PC-9 (cell line): ENCODE measurements around the gene MED16. TPM values are rescaled to one million over a fixed set of nuclear protein-coding genes. Genes with fewer than 3 reads are reported as not detected.

Experiments used
- BruUV-seq: library from RNA; stranded (reverse); fragments of 400-500 nt; replicated peaks from 2 replicates; lab custom pipeline; 2021; lab: Mats Ljungman, UMichigan
- CTCF ChIA-PET: fragments of 300-600 bp; sonication (Branson Sonifier 250); formaldehyde crosslinking; loops from one replicate; lab custom pipeline; 2022; ENCODE audit warnings: antibody characterized with exemption; lab: Charles Lee
- POLR2A ChIA-PET: fragments of 300-600 bp; sonication (Branson Sonifier 250); formaldehyde crosslinking; loops from one replicate; lab custom pipeline; 2022; ENCODE audit warnings: antibody characterized with exemption; ENCODE audit not compliant: unreplicated experiment; lab: Charles Lee
- DNase-seq, 2 experiments: peaks; one replicate each; pipeline versions ENCODE4 v3.0.0 to v3.0.0-alpha.2; 2015 to 2022; ENCODE audit warnings: mixed read lengths in 1 of 2
- H2AFZ ChIP-seq: fragments of 200-600 bp; sonication (generic); 2 replicates; pipeline ENCODE4 v1.8.1; 2017; ENCODE audit warnings: antibody characterized with exemption
- H3F3A ChIP-seq: fragments of 200-600 bp; sonication (generic); 2 replicates; pipeline ENCODE4 v1.8.1; 2017; ENCODE audit warnings: antibody characterized with exemption, mild to moderate bottlenecking, low read depth; ENCODE audit not compliant: insufficient read depth
- H3K27ac ChIP-seq: fragments of 200-600 bp; sonication (generic); 2 replicates; pipeline ENCODE4 v1.6.1; 2016; ENCODE audit warnings: mixed run types
- H3K27me3 ChIP-seq: fragments of 200-600 bp; sonication (generic); 2 replicates; pipeline ENCODE4 v1.6.1; 2016; ENCODE audit warnings: low read depth, mixed run types; ENCODE audit not compliant: insufficient read depth
- H3K36me3 ChIP-seq: fragments of 200-600 bp; sonication (generic); 2 replicates; pipeline ENCODE4 v1.6.1; 2016; ENCODE audit warnings: low read depth, mixed run types
- H3K4me1 ChIP-seq: fragments of 200-600 bp; sonication (generic); replicated peaks from 2 replicates; pipeline ENCODE4 v1.6.1; 2016; ENCODE audit warnings: mixed run types; ENCODE audit not compliant: insufficient read depth
- H3K4me2 ChIP-seq: fragments of 200-600 bp; sonication (generic); 2 replicates; pipeline ENCODE4 v1.6.1; 2017; ENCODE audit warnings: mixed run types
- H3K4me3 ChIP-seq: fragments of 200-600 bp; sonication (generic); 2 replicates; pipeline ENCODE4 v1.6.1; 2016; ENCODE audit warnings: mixed run types
- H3K79me2 ChIP-seq: fragments of 200-600 bp; sonication (generic); 2 replicates; pipeline ENCODE4 v1.6.1; 2017; ENCODE audit warnings: low read depth, mixed run types
- H3K9me2 ChIP-seq: fragments of 200-600 bp; sonication (generic); 2 replicates; pipeline ENCODE4 v1.8.1; 2017; ENCODE audit warnings: mild to moderate bottlenecking; ENCODE audit not compliant: insufficient read depth
- H3K9me3 ChIP-seq: fragments of 200-600 bp; sonication (generic); 2 replicates; pipeline ENCODE4 v1.8.1; 2016; ENCODE audit warnings: low read depth; ENCODE audit not compliant: insufficient read depth
- H4K20me1 ChIP-seq: fragments of 200-600 bp; sonication (generic); 2 replicates; pipeline ENCODE4 v1.8.1; 2017; ENCODE audit not compliant: insufficient read depth
- EZH2 ChIP-seq: fragments of 200-600 bp; sonication (generic); IDR thresholded peaks from 2 replicates; pipeline ENCODE4 v1.8.0; 2017; ENCODE audit warnings: antibody characterized with exemption, low read depth
- intact Hi-C: fragments of 100-400 bp; cut with micrococcal nuclease; formaldehyde crosslinking; loops from one replicate; pipeline ENCODE4 v1.10.0; 2022; ENCODE audit not compliant: unreplicated experiment
- total RNA-seq: library from RNA; stranded (reverse); gene quantifications from 2 replicates; pipeline ENCODE4 v1.2.3, GENCODE V29; 2021
- TF ChIP-seq, protein P1 (sequence below): fragments of 200-600 bp; sonication (generic); conservative IDR thresholded peaks from 2 replicates; pipeline ENCODE4 v1.6.1; 2017; ENCODE audit warnings: mixed run types, antibody characterized with exemption, mild to moderate bottlenecking, moderate library complexity

Gene MED16
- total RNA-seq, 1 experiment from 2014 or later: 54.7 TPM

DNA sequence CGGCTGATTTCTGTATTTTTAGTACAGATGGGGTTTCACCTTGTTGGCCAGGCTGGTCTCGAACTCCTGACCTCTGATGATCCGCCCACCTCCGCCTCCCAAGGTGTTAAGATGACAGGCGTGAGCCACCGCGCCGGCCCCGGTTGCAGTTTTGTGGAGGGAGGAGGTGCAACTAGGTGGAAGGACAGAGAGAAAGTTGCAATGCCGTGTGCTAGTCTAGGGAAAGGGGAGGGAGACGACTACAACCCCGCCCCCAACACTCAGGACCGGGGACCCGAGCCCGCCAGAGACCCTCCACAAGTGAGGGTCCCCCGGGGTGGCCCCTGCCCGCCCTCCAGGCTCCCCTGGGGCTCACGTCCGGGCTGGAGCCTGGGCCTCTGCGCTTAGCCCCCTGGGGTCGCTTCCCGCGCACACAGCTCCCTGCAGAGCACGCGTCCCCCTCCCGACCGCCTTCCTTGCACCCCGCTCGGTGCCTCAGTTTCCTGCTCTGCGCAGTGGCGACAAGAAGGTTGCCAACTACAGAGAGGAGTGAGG lies 31.6 kb upstream of the MED16 start:
- peaks cover 2% of the 10 kb centered on the region for H3K27me3 ChIP-seq
- H3K36me3 ChIP-seq: no peaks in the 10 kb centered on the region
- BruUV-seq: no TSS peak
- peak overlapping the region; percentile 77 for H3K4me3 ChIP-seq
- peak overlapping the region; percentile 79 for H2AFZ ChIP-seq
- TF ChIP-seq, protein P1, sequence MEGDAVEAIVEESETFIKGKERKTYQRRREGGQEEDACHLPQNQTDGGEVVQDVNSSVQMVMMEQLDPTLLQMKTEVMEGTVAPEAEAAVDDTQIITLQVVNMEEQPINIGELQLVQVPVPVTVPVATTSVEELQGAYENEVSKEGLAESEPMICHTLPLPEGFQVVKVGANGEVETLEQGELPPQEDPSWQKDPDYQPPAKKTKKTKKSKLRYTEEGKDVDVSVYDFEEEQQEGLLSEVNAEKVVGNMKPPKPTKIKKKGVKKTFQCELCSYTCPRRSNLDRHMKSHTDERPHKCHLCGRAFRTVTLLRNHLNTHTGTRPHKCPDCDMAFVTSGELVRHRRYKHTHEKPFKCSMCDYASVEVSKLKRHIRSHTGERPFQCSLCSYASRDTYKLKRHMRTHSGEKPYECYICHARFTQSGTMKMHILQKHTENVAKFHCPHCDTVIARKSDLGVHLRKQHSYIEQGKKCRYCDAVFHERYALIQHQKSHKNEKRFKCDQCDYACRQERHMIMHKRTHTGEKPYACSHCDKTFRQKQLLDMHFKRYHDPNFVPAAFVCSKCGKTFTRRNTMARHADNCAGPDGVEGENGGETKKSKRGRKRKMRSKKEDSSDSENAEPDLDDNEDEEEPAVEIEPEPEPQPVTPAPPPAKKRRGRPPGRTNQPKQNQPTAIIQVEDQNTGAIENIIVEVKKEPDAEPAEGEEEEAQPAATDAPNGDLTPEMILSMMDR: no peak
- no peak for TF ChIP-seq EZH2
- ChIA-PET POLR2A (interaction anchor here (0.7 kb wide), 1 partner anchor 282 kb away, joined by 6 read pairs; no protein-coding TSS in a partner anchor), CTCF (no interaction called here)
- H3K79me2 ChIP-seq: no peaks in the 10 kb centered on the region
- no peaks in the 10 kb centered on the region; the same call in 1 of the 2 replicates for H4K20me1 ChIP-seq
- no peak for DNase-seq
- H3K9me3 ChIP-seq: no peaks in the 10 kb centered on the region
- no peak overlapping the region for H3K27ac ChIP-seq
- peak overlapping the region; percentile 76 for H3K4me2 ChIP-seq
- H3K9me2 ChIP-seq: no peaks in the 10 kb centered on the region
- no peaks in the 10 kb centered on the region; the same call in 1 of the 2 replicates for H3K4me1 ChIP-seq
- intact Hi-C loops: loop anchor here (10.0 kb wide), 2 partner anchors 260 to 350 kb away; partner anchors contain the start of genes BSG and RNF126
- H3F3A ChIP-seq: peaks cover 14% of the 10 kb centered on the region; the same call in 1 of the 2 replicates

GRCh38 chr19:920051-920864 lies 27.3 kb upstream of the MED16 start:
- Histone ChIP-seq H3K9me2 (no peaks in the 10 kb centered on the region), H3K36me3 (no peaks in the 10 kb centered on the region), H4K20me1 (no peaks in the 10 kb centered on the region), H3K27me3 (peaks cover 21% of the 10 kb centered on the region), H3K27ac (no peak overlapping the region), H3K4me1 (no peaks in the 10 kb centered on the region; the same call in 1 of the 2 replicates), H3K4me2 (peak overlapping the region; percentile 86), H3K79me2 (no peaks in the 10 kb centered on the region), H2AFZ (peak overlapping the region; percentile 68; the same call in 1 of the 2 replicates), H3K9me3 (no peaks in the 10 kb centered on the region), H3K4me3 (peak overlapping the region; percentile 55), H3F3A (peaks cover 18% of the 10 kb centered on the region; the same call in 1 of the 2 replicates)
- TF ChIP-seq EZH2: no peak
- TF ChIP-seq, protein P1: no peak
- intact Hi-C loops: loop anchor here (10.0 kb wide), 2 partner anchors 255 to 345 kb away; partner anchors contain the start of genes BSG and RNF126
- POLR2A ChIA-PET: no interaction called here
- DNase-seq: peak in 1 of 2 experiments; percentile 59
- BruUV-seq: no TSS peak
- CTCF ChIA-PET: no interaction called here

GRCh38 chr19:919199-920050 lies 26.4 kb upstream of the MED16 start:
- Histone ChIP-seq H3K9me2 (no peaks in the 10 kb centered on the region), H3K27ac (no peak overlapping the region), H3K9me3 (no peaks in the 10 kb centered on the region), H3K27me3 (peaks cover 21% of the 10 kb centered on the region), H4K20me1 (no peaks in the 10 kb centered on the region), H3K79me2 (no peaks in the 10 kb centered on the region), H3K4me3 (peak overlapping the region; percentile 55), H3F3A (peaks cover 25% of the 10 kb centered on the region; the same call in 1 of the 2 replicates), H3K36me3 (no peaks in the 10 kb centered on the region), H3K4me1 (no peaks in the 10 kb centered on the region; the same call in 1 of the 2 replicates), H3K4me2 (peak overlapping the region; percentile 86), H2AFZ (peak overlapping the region; percentile 68; the same call in 1 of the 2 replicates)
- intact Hi-C loops: loop anchor here (1.0 to 10.0 kb wide), 3 partner anchors 36 to 345 kb away; partner anchors contain the start of genes BSG and RNF126
- ChIA-PET POLR2A (interaction anchor here (0.5 kb wide), 1 partner anchor 68 kb away, joined by 9 read pairs; the partner anchor contains the start of gene ELANE), CTCF (no interaction called here)
- 0 out of 2 replicates have a peak, but pooled peaks have one; percentile 58 for TF ChIP-seq EZH2
- TF ChIP-seq, protein P1: no peak
- DNase-seq: peak in 1 of 2 experiments; percentile 58
- no TSS peak for BruUV-seq
